ENCODE data around the gene SLK.

The SLK gene

GRCh38 chr10:103942866-103943265 lies 24.1 kb upstream of the SLK start:
- no peak for DNase-seq

- DNase-seq: no peak
Measured at GRCh38 chr10:103947799-103948516, 19.0 kb upstream of the SLK start.

GRCh38 chr10:103949728-103950127 lies 17.2 kb upstream of the SLK start:
- DNase-seq: no peak

GRCh38 chr10:103951183-103951582 lies 15.8 kb upstream of the SLK start:
- no peak for DNase-seq

GRCh38 chr10:103951942-103952341 lies 15.0 kb upstream of the SLK start:
- DNase-seq: no peak

- DNase-seq: no peak
Measured at GRCh38 chr10:103954543-103954942, 12.4 kb upstream of the SLK start.

- no peak for DNase-seq
Measured at GRCh38 chr10:103958996-103959395, 7.9 kb upstream of the SLK start.

- DNase-seq: no peak
Measured at GRCh38 chr10:103960103-103960502, 6.8 kb upstream of the SLK start.

- DNase-seq: no peak
Measured at GRCh38 chr10:103967448-103968071, 620 bp downstream of the SLK start.

- no peak for DNase-seq
Measured at GRCh38 chr10:103968441-103969391, 1.8 kb downstream of the SLK start.

- no peak for DNase-seq
Measured at GRCh38 chr10:103969436-103969835, 2.5 kb downstream of the SLK start.

GRCh38 chr10:103969857-103970627 lies 3.1 kb downstream of the SLK start:
- DNase-seq: no peak

GRCh38 chr10:103975169-103975568 lies 8.2 kb downstream of the SLK start:
- no peak for DNase-seq

GRCh38 chr10:103977204-103977603 lies 10.3 kb downstream of the SLK start:
- DNase-seq: no peak

- DNase-seq: no peak
Measured at GRCh38 chr10:103979530-103979929, 12.6 kb downstream of the SLK start.

GRCh38 chr10:103980288-103980906 lies 13.5 kb downstream of the SLK start:
- no peak for DNase-seq

GRCh38 chr10:103982639-103983038 lies 15.7 kb downstream of the SLK start:
- DNase-seq: peak; percentile 7

- DNase-seq: no peak
Measured at GRCh38 chr10:103983367-103983911, 16.5 kb downstream of the SLK start.

- DNase-seq: no peak
Measured at GRCh38 chr10:103985726-103986125, 18.8 kb downstream of the SLK start.

- no peak for DNase-seq
Measured at GRCh38 chr10:103986360-103986759, 19.4 kb downstream of the SLK start.

- no peak for DNase-seq
Measured at GRCh38 chr10:103990121-103990520, 23.2 kb downstream of the SLK start.

GRCh38 chr10:103990531-103990930 lies 23.6 kb downstream of the SLK start:
- no peak for DNase-seq

All from SHP77 treated with DMSO at 0.1 percent for 48 hours (cell line).